WTC11 (cell line): ENCODE data around the gene ENTPD8. TPM values are rescaled to one million over a fixed set of nuclear protein-coding genes. Genes with fewer than 3 reads are reported as not detected.

Experiments used
- ATAC-seq: fragments of 200-7000 bp; cut with Tn5 transposase; 2 replicates; pipeline ENCODE4 v1.10.0; 2021; ENCODE audit warnings: mild to moderate bottlenecking, moderate library complexity
- CTCF ChIA-PET: fragments of 300-600 bp; sonication (Branson Sonifier 250); formaldehyde crosslinking; loops from one replicate; lab custom pipeline; 2021; ENCODE audit warnings: antibody characterized with exemption; lab: Charles Lee
- POLR2A ChIA-PET: fragments of 350-600 bp; sonication (Branson Sonifier 250); formaldehyde crosslinking; loops from one replicate; lab custom pipeline; 2021; ENCODE audit warnings: antibody characterized with exemption; lab: Charles Lee
- DNase-seq: peaks from one replicate; pipeline ENCODE4 v3.0.0; 2021; ENCODE audit warnings: low spot score
- H3K27ac Mint-ChIP-seq: 2 replicates; pipeline ENCODE4 v1.8.0; 2021; ENCODE audit warnings: mixed read lengths
- H3K27me3 Mint-ChIP-seq: 2 replicates; pipeline ENCODE4 v1.8.0; 2021; ENCODE audit warnings: low read depth, mild to moderate bottlenecking, moderate library complexity, mixed read lengths
- H3K36me3 Mint-ChIP-seq: 2 replicates; pipeline ENCODE4 v1.8.0; 2021; ENCODE audit warnings: mixed read lengths
- H3K4me1 Mint-ChIP-seq: 2 replicates; pipeline ENCODE4 v1.8.0; 2022; ENCODE audit warnings: mixed read lengths
- H3K4me3 Mint-ChIP-seq: 2 replicates; pipeline ENCODE4 v1.8.0; 2021; ENCODE audit warnings: mild to moderate bottlenecking, moderate library complexity, mixed read lengths
- H3K9me3 Mint-ChIP-seq: 2 replicates; pipeline ENCODE4 v1.8.0; 2021; ENCODE audit warnings: mixed read lengths
- CREM ChIP-seq: sonication (generic); formaldehyde crosslinking; IDR thresholded peaks from 2 replicates; pipeline ENCODE4 v1.8.1; 2022; ENCODE audit warnings: mild to moderate bottlenecking, missing genetic modification reagents, moderate library complexity
- GTF2I ChIP-seq: fragments of 250-450 bp; sonication (Bioruptor Pico); conservative IDR thresholded peaks from 2 replicates; pipeline ENCODE4 v1.4.0; 2021; ENCODE audit warnings: mild to moderate bottlenecking
- JAZF1 ChIP-seq: fragments of 250-450 bp; sonication (Bioruptor Pico); IDR thresholded peaks from 2 replicates; pipeline ENCODE4 v1.9.0; 2021; ENCODE audit warnings: moderate library complexity, mild to moderate bottlenecking, inconsistent platforms
- NFATC4 ChIP-seq: fragments of 250-450 bp; sonication (Bioruptor Pico); IDR thresholded peaks from 2 replicates; pipeline ENCODE4 v1.9.0; 2021; ENCODE audit warnings: mild to moderate bottlenecking
- NFE2L1 ChIP-seq: sonication (generic); formaldehyde crosslinking; IDR thresholded peaks from 2 replicates; pipeline ENCODE4 v1.8.1; 2023; ENCODE audit warnings: missing genetic modification reagents
- NR2C2 ChIP-seq: sonication (generic); formaldehyde crosslinking; IDR thresholded peaks from 2 replicates; pipeline ENCODE4 v1.8.0; 2022; ENCODE audit warnings: mild to moderate bottlenecking, missing genetic modification reagents
- ZNF219 ChIP-seq: sonication (generic); formaldehyde crosslinking; IDR thresholded peaks from 2 replicates; pipeline ENCODE4 v1.8.0; 2023; ENCODE audit warnings: missing genetic modification reagents, mild to moderate bottlenecking, borderline replicate concordance
- ZNF396 ChIP-seq: fragments of 250-450 bp; sonication (Bioruptor Pico); IDR thresholded peaks from 2 replicates; pipeline ENCODE4 v1.8.0; 2021; ENCODE audit warnings: mild to moderate bottlenecking, moderate library complexity, borderline replicate concordance
- total RNA-seq: library from RNA; stranded (reverse); gene quantifications from 3 replicates; pipeline ENCODE4 v1.2.3, GENCODE V29; 2021
- TF ChIP-seq, protein P1 (sequence below): fragments of 250-450 bp; sonication (Bioruptor Pico); IDR thresholded peaks from 2 replicates; pipeline ENCODE4 v1.8.0; 2021; ENCODE audit warnings: mild to moderate bottlenecking
- TF ChIP-seq, protein P2 (sequence below): sonication (generic); formaldehyde crosslinking; conservative IDR thresholded peaks from 2 replicates; pipeline ENCODE4 v1.8.1; 2023; ENCODE audit warnings: mild to moderate bottlenecking, low read depth, missing genetic modification reagents, moderate library complexity
- TF ChIP-seq, protein P3 (sequence below): sonication (generic); formaldehyde crosslinking; IDR thresholded peaks from 2 replicates; pipeline ENCODE4 v1.8.0; 2022; ENCODE audit warnings: mild to moderate bottlenecking, missing genetic modification reagents
- TF ChIP-seq, protein P4 (sequence below): sonication (generic); formaldehyde crosslinking; IDR thresholded peaks from 2 replicates; pipeline ENCODE4 v1.8.0; 2022; ENCODE audit warnings: mild to moderate bottlenecking, missing genetic modification reagents
- TF ChIP-seq, protein P5 (sequence below): fragments of 250-450 bp; sonication (Bioruptor Pico); IDR thresholded peaks from 2 replicates; pipeline ENCODE4 v1.9.0; 2021; ENCODE audit warnings: mild to moderate bottlenecking
- TF ChIP-seq, protein P6 (sequence below): sonication (generic); formaldehyde crosslinking; IDR thresholded peaks from 2 replicates; pipeline ENCODE4 v1.8.1; 2022; ENCODE audit warnings: missing genetic modification reagents, borderline replicate concordance
- TF ChIP-seq, protein P7 (sequence below): sonication (generic); formaldehyde crosslinking; IDR thresholded peaks from 2 replicates; pipeline ENCODE4 v1.8.1; 2022; ENCODE audit warnings: mild to moderate bottlenecking, missing genetic modification reagents, moderate library complexity, borderline replicate concordance
- TF ChIP-seq, protein P8 (sequence below): fragments of 250-450 bp; sonication (Bioruptor Pico); IDR thresholded peaks from 2 replicates; pipeline ENCODE4 v1.9.0; 2021; ENCODE audit warnings: moderate library complexity, mild to moderate bottlenecking, inconsistent platforms, borderline replicate concordance
- TF ChIP-seq, protein P9 (sequence below): sonication (generic); formaldehyde crosslinking; IDR thresholded peaks from 2 replicates; pipeline ENCODE4 v1.8.1; 2023; ENCODE audit warnings: mild to moderate bottlenecking, missing genetic modification reagents, moderate library complexity
- TF ChIP-seq, protein P10 (sequence below): fragments of 200-600 bp; IDR thresholded peaks from 2 replicates; pipeline ENCODE4 v1.8.0; 2022; ENCODE audit warnings: antibody characterized with exemption
- TF ChIP-seq, protein P11 (sequence below): sonication (generic); formaldehyde crosslinking; conservative IDR thresholded peaks from 2 replicates; pipeline ENCODE4 v1.8.1; 2022; ENCODE audit warnings: mild to moderate bottlenecking, missing genetic modification reagents
- TF ChIP-seq, protein P12 (sequence below): sonication (generic); formaldehyde crosslinking; IDR thresholded peaks from 2 replicates; pipeline ENCODE4 v1.8.1; 2022; ENCODE audit warnings: mild to moderate bottlenecking, moderate library complexity, missing genetic modification reagents

Gene ENTPD8
- total RNA-seq, 1 experiment from 2014 or later: 2.3 TPM

DNA sequence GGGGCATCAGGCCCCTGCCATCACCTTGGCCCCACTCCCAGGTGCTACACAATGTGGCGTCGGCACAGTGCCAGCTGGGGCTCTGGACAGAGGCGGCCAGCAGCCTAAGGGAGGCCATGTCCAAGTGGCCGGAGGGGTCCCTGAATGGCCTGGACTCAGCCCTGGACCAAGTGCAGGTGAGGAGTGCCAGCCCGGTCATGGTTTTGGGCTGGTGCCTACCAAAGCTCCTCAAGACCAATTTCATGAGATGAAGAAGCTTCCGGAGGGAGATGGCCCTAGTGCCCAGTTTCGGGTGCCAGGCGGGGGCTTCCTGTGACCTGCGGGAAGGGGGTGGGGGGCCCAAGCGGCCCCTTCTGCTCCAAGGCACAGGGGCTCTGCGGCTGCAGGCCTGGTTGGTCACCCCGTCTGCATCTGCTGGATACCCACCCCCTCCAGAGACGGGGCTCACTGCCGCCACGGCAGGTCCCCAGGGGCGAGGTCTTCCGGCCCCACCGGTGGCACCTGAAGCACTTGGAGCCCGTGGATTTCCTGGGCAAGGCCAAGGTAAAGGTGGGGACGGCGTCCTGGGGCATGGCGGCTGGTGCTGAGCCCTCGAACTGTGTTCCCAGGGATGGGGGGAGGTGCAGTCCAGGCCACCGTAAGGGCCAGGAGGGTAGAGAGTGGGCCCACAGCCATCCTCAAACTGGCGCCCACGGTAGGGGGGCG is 12.2 kb downstream of the ENTPD8 start (continued):
- TF ChIP-seq, protein P1, sequence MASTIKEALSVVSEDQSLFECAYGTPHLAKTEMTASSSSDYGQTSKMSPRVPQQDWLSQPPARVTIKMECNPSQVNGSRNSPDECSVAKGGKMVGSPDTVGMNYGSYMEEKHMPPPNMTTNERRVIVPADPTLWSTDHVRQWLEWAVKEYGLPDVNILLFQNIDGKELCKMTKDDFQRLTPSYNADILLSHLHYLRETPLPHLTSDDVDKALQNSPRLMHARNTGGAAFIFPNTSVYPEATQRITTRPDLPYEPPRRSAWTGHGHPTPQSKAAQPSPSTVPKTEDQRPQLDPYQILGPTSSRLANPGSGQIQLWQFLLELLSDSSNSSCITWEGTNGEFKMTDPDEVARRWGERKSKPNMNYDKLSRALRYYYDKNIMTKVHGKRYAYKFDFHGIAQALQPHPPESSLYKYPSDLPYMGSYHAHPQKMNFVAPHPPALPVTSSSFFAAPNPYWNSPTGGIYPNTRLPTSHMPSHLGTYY (CRISPR knock-in tag): no peak
- TF ChIP-seq JAZF1 (no peak), NFE2L1 (CRISPR knock-in tag) (no peak)
- TF ChIP-seq, protein P2, sequence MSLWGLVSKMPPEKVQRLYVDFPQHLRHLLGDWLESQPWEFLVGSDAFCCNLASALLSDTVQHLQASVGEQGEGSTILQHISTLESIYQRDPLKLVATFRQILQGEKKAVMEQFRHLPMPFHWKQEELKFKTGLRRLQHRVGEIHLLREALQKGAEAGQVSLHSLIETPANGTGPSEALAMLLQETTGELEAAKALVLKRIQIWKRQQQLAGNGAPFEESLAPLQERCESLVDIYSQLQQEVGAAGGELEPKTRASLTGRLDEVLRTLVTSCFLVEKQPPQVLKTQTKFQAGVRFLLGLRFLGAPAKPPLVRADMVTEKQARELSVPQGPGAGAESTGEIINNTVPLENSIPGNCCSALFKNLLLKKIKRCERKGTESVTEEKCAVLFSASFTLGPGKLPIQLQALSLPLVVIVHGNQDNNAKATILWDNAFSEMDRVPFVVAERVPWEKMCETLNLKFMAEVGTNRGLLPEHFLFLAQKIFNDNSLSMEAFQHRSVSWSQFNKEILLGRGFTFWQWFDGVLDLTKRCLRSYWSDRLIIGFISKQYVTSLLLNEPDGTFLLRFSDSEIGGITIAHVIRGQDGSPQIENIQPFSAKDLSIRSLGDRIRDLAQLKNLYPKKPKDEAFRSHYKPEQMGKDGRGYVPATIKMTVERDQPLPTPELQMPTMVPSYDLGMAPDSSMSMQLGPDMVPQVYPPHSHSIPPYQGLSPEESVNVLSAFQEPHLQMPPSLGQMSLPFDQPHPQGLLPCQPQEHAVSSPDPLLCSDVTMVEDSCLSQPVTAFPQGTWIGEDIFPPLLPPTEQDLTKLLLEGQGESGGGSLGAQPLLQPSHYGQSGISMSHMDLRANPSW: no peak
- TF ChIP-seq, protein P3, sequence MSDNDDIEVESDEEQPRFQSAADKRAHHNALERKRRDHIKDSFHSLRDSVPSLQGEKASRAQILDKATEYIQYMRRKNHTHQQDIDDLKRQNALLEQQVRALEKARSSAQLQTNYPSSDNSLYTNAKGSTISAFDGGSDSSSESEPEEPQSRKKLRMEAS (CRISPR knock-in tag): no peak
- TF ChIP-seq, protein P4, sequence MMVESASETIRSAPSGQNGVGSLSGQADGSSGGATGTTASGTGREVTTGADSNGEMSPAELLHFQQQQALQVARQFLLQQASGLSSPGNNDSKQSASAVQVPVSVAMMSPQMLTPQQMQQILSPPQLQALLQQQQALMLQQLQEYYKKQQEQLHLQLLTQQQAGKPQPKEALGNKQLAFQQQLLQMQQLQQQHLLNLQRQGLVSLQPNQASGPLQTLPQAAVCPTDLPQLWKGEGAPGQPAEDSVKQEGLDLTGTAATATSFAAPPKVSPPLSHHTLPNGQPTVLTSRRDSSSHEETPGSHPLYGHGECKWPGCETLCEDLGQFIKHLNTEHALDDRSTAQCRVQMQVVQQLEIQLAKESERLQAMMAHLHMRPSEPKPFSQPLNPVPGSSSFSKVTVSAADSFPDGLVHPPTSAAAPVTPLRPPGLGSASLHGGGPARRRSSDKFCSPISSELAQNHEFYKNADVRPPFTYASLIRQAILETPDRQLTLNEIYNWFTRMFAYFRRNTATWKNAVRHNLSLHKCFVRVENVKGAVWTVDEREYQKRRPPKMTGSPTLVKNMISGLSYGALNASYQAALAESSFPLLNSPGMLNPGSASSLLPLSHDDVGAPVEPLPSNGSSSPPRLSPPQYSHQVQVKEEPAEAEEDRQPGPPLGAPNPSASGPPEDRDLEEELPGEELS: no peak

DNA sequence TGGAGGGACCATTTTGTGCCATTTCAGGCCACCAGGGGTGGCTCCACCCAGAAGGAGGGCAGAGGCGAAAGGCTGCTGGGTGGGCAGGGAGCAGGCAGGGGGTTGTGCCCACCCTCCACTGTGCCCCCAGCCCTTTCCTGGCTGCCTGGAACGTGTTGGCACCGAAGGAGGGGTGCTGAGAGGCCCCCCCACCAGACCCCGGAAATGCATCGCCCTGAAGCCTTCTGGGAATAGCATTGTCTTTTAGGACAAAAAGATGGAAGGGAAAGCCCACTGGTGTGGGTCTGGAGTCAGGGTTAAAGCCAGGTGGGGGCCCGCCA is 12.9 kb downstream of the ENTPD8 start:
- Mint-ChIP-seq H3K4me1 (no peaks in the 10 kb centered on the region), H3K27ac (no peak overlapping the region), H3K27me3 (no peaks in the 10 kb centered on the region; the same call in 1 of the 2 replicates), H3K36me3 (no peaks in the 10 kb centered on the region), H3K4me3 (no peak overlapping the region), H3K9me3 (no peaks in the 10 kb centered on the region)
- ChIA-PET CTCF (interaction anchor here (1.0 to 1.5 kb wide), 2 partner anchors 16 to 141 kb away, joined by 3 read pairs; no protein-coding TSS in a partner anchor), POLR2A (no interaction called here)
- ATAC-seq (no peak), DNase-seq (no peak)
- TF ChIP-seq, protein P5, sequence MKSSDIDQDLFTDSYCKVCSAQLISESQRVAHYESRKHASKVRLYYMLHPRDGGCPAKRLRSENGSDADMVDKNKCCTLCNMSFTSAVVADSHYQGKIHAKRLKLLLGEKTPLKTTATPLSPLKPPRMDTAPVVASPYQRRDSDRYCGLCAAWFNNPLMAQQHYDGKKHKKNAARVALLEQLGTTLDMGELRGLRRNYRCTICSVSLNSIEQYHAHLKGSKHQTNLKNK (CRISPR knock-in tag): no peak
- TF ChIP-seq, protein P6, sequence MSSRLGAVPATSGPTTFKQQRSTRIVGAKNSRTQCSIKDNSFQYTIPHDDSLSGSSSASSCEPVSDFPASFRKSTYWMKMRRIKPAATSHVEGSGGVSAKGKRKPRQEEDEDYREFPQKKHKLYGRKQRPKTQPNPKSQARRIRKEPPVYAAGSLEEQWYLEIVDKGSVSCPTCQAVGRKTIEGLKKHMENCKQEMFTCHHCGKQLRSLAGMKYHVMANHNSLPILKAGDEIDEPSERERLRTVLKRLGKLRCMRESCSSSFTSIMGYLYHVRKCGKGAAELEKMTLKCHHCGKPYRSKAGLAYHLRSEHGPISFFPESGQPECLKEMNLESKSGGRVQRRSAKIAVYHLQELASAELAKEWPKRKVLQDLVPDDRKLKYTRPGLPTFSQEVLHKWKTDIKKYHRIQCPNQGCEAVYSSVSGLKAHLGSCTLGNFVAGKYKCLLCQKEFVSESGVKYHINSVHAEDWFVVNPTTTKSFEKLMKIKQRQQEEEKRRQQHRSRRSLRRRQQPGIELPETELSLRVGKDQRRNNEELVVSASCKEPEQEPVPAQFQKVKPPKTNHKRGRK (CRISPR knock-in tag): no peak
- no peak for TF ChIP-seq CREM (CRISPR knock-in tag)
- TF ChIP-seq NR2C2: no peak
- TF ChIP-seq NFATC4: no peak
- TF ChIP-seq, protein P7, sequence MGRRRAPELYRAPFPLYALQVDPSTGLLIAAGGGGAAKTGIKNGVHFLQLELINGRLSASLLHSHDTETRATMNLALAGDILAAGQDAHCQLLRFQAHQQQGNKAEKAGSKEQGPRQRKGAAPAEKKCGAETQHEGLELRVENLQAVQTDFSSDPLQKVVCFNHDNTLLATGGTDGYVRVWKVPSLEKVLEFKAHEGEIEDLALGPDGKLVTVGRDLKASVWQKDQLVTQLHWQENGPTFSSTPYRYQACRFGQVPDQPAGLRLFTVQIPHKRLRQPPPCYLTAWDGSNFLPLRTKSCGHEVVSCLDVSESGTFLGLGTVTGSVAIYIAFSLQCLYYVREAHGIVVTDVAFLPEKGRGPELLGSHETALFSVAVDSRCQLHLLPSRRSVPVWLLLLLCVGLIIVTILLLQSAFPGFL (CRISPR knock-in tag): no peak
- TF ChIP-seq GTF2I (CRISPR knock-in tag): no peak
- TF ChIP-seq ZNF219 (CRISPR knock-in tag): no peak
- TF ChIP-seq, protein P8, sequence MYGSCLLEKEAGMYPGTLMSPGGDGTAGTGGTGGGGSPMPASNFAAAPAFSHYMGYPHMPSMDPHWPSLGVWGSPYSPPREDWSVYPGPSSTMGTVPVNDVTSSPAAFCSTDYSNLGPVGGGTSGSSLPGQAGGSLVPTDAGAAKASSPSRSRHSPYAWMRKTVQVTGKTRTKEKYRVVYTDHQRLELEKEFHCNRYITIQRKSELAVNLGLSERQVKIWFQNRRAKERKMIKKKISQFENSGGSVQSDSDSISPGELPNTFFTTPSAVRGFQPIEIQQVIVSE: no peak
- TF ChIP-seq, protein P9, sequence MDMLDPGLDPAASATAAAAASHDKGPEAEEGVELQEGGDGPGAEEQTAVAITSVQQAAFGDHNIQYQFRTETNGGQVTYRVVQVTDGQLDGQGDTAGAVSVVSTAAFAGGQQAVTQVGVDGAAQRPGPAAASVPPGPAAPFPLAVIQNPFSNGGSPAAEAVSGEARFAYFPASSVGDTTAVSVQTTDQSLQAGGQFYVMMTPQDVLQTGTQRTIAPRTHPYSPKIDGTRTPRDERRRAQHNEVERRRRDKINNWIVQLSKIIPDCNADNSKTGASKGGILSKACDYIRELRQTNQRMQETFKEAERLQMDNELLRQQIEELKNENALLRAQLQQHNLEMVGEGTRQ (CRISPR knock-in tag): no peak
- TF ChIP-seq, protein P10, sequence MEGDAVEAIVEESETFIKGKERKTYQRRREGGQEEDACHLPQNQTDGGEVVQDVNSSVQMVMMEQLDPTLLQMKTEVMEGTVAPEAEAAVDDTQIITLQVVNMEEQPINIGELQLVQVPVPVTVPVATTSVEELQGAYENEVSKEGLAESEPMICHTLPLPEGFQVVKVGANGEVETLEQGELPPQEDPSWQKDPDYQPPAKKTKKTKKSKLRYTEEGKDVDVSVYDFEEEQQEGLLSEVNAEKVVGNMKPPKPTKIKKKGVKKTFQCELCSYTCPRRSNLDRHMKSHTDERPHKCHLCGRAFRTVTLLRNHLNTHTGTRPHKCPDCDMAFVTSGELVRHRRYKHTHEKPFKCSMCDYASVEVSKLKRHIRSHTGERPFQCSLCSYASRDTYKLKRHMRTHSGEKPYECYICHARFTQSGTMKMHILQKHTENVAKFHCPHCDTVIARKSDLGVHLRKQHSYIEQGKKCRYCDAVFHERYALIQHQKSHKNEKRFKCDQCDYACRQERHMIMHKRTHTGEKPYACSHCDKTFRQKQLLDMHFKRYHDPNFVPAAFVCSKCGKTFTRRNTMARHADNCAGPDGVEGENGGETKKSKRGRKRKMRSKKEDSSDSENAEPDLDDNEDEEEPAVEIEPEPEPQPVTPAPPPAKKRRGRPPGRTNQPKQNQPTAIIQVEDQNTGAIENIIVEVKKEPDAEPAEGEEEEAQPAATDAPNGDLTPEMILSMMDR: no peak
- no peak for TF ChIP-seq ZNF396
- TF ChIP-seq, protein P11, sequence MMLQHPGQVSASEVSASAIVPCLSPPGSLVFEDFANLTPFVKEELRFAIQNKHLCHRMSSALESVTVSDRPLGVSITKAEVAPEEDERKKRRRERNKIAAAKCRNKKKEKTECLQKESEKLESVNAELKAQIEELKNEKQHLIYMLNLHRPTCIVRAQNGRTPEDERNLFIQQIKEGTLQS (CRISPR knock-in tag): no peak
- TF ChIP-seq, protein P12, sequence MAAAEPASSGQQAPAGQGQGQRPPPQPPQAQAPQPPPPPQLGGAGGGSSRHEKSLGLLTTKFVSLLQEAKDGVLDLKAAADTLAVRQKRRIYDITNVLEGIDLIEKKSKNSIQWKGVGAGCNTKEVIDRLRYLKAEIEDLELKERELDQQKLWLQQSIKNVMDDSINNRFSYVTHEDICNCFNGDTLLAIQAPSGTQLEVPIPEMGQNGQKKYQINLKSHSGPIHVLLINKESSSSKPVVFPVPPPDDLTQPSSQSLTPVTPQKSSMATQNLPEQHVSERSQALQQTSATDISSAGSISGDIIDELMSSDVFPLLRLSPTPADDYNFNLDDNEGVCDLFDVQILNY (CRISPR knock-in tag): no peak
